PC-3 (cell line): ENCODE measurements around the gene PRDX6.

Experiments
- EZH2 ChIP-seq: fragments of 300-600 bp; sonication (generic); IDR thresholded peaks from one replicate; pipeline ENCODE4 v1.6.1; 2017; ENCODE audit warnings: antibody characterized with exemption, mild to moderate bottlenecking, low read length; ENCODE audit not compliant: unreplicated experiment
- TF ChIP-seq, protein P1 (sequence below): fragments of 300-600 bp; sonication (generic); conservative IDR thresholded peaks from 2 replicates; pipeline ENCODE4 v1.5.1; 2017; ENCODE audit warnings: antibody characterized with exemption, low read depth, mild to moderate bottlenecking, low read length

GRCh38 chr1:173491508-173491907, 14.4 kb downstream of the PRDX6 start:
- TF ChIP-seq, protein P1, sequence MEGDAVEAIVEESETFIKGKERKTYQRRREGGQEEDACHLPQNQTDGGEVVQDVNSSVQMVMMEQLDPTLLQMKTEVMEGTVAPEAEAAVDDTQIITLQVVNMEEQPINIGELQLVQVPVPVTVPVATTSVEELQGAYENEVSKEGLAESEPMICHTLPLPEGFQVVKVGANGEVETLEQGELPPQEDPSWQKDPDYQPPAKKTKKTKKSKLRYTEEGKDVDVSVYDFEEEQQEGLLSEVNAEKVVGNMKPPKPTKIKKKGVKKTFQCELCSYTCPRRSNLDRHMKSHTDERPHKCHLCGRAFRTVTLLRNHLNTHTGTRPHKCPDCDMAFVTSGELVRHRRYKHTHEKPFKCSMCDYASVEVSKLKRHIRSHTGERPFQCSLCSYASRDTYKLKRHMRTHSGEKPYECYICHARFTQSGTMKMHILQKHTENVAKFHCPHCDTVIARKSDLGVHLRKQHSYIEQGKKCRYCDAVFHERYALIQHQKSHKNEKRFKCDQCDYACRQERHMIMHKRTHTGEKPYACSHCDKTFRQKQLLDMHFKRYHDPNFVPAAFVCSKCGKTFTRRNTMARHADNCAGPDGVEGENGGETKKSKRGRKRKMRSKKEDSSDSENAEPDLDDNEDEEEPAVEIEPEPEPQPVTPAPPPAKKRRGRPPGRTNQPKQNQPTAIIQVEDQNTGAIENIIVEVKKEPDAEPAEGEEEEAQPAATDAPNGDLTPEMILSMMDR: no peak
- TF ChIP-seq EZH2: no peak
